Liver (tissue), 2 donors: ENCODE results near the gene GPR21.

Experiments
- CTCF ChIP-seq: fragments of 150-350 bp; IDR thresholded peaks from 2 replicates; pipeline ENCODE4 v1.5.1; 2017; ENCODE audit warnings: improper control_type of control experiment, low read depth, low read length; ENCODE audit not compliant: missing input control
- YY1 ChIP-seq: IDR thresholded peaks from 2 replicates; pipeline ENCODE4 v1.6.1; 2016; ENCODE audit warnings: antibody characterized with exemption, mild to moderate bottlenecking
- donor health status: healthy.

- TF ChIP-seq CTCF (no peak), YY1 (no peak)
These were observed 1.5 kb downstream of the GPR21 start for GRCh38 chr9:123034881-123035510.
